KMS-11 (cell line): ENCODE data around the gene MLN.
"Not testable (repeated sequence)": the region's sequence is repeated elsewhere in the genome, so short reads cannot be mapped to it uniquely, and the experiment has no call there.

Experiments
- H2AFZ ChIP-seq: fragments of 200-600 bp; sonication (generic); 2 replicates; pipeline ENCODE4 v1.6.1; 2016; ENCODE audit warnings: antibody characterized with exemption, mixed run types, low read depth
- H3K27ac ChIP-seq: fragments of 200-600 bp; sonication (generic); 2 replicates; pipeline ENCODE4 v1.6.1; 2016; ENCODE audit warnings: mild to moderate bottlenecking, mixed run types
- H3K27me3 ChIP-seq: fragments of 200-600 bp; sonication (generic); 2 replicates; pipeline ENCODE4 v1.6.1; 2017; ENCODE audit warnings: mild to moderate bottlenecking, low read depth, mixed run types, moderate library complexity; ENCODE audit not compliant: insufficient read depth
- H3K36me3 ChIP-seq: fragments of 200-600 bp; sonication (generic); 2 replicates; pipeline ENCODE4 v1.6.1; 2017; ENCODE audit warnings: mild to moderate bottlenecking, mixed run types; ENCODE audit not compliant: insufficient read depth
- H3K4me1 ChIP-seq: fragments of 200-600 bp; sonication (generic); 2 replicates; pipeline ENCODE4 v1.6.1; 2016; ENCODE audit warnings: mild to moderate bottlenecking, low read depth, mixed run types; ENCODE audit not compliant: poor library complexity, severe bottlenecking
- H3K4me2 ChIP-seq: fragments of 200-600 bp; sonication (generic); 2 replicates; pipeline ENCODE4 v1.7.0; 2016; ENCODE audit warnings: mild to moderate bottlenecking, mixed run types
- H3K4me3 ChIP-seq: fragments of 200-600 bp; sonication (generic); IDR thresholded peaks from 2 replicates; pipeline ENCODE4 v1.6.1; 2017; ENCODE audit warnings: low read depth, low read length, mixed read lengths; ENCODE audit not compliant: insufficient read depth
- H3K79me2 ChIP-seq: fragments of 200-600 bp; sonication (generic); 2 replicates; pipeline ENCODE4 v1.6.1; 2016; ENCODE audit warnings: low read depth, mixed run types; ENCODE audit not compliant: insufficient read depth
- H3K9ac ChIP-seq: fragments of 200-600 bp; sonication (generic); 2 replicates; pipeline ENCODE4 v1.6.1; 2016; ENCODE audit warnings: mild to moderate bottlenecking, mixed run types
- H4K20me1 ChIP-seq: fragments of 200-600 bp; sonication (generic); 2 replicates; pipeline ENCODE4 v1.6.1; 2016; ENCODE audit warnings: mild to moderate bottlenecking, mixed run types; ENCODE audit not compliant: insufficient read depth
- CTCF ChIP-seq: fragments of 200-600 bp; sonication (generic); conservative IDR thresholded peaks from 2 replicates; pipeline ENCODE4 v1.6.1; 2017; ENCODE audit warnings: low read depth, mild to moderate bottlenecking, antibody characterized with exemption, low read length, moderate library complexity, mixed read lengths

Gene MLN

GRCh38 chr6:33833599-33833998, 29.8 kb upstream of the MLN start:
- Histone ChIP-seq H3K27ac (no peak overlapping the region), H3K79me2 (no peaks in the 10 kb centered on the region), H3K4me1 (no peaks in the 10 kb centered on the region), H3K36me3 (no peaks in the 10 kb centered on the region), H3K4me3 (no peak overlapping the region), H4K20me1 (no peaks in the 10 kb centered on the region), H3K27me3 (peaks cover 69% of the 10 kb centered on the region), H3K4me2 (no peak overlapping the region), H2AFZ (no peak overlapping the region), H3K9ac (no peak overlapping the region)
- TF ChIP-seq CTCF, result no peak

DNA sequence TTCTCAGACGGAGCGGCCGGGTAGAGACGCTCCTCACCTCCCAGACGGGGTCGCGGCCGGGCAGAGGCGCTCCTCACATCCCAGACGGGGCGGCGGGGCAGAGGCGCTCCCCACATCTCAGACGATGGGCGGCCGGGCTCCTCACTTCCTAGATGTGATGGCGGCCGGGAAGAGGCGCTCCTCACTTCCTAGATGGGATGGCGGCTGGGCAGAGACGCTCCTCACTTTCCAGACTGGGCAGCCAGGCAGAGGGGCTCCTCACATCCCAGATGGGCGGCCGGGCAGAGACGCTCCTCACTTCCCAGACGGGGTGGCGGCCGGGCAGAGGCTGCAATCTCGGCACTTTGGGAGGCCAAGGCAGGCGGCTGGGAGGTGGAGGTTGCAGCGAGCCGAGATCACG, 29.0 kb upstream of the MLN start:
- H2AFZ ChIP-seq, H3K79me2 ChIP-seq, H4K20me1 ChIP-seq, H3K27ac ChIP-seq, H3K4me3 ChIP-seq, H3K4me1 ChIP-seq, H3K4me2 ChIP-seq, H3K36me3 ChIP-seq, H3K9ac ChIP-seq: not testable (repeated sequence)
- H3K27me3 ChIP-seq, result peaks cover 69% of the 10 kb centered on the region

DNA sequence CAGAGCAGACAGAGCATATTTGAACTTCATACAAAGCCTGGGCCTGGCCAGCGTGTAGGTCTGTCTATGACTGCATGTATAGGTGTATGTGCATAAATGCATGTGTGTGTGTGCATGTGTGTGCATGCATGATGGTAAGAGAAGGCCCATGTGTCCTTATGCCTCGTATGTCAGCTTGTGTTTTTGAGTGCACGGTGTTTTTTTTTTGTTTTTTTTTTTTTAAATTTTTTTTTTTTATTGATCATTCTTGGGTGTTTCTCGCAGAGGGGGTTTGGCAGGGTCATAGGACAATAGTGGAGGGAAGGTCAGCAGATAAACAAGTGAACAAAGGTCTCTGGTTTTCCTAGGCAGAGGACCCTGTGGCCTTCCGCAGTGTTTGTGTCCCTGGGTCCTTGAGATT, 27.9 kb upstream of the MLN start:
- not testable (repeated sequence) for H3K4me1 ChIP-seq, H3K4me3 ChIP-seq, H4K20me1 ChIP-seq, H3K27ac ChIP-seq, H3K4me2 ChIP-seq, H3K36me3 ChIP-seq, H3K9ac ChIP-seq, H2AFZ ChIP-seq, H3K79me2 ChIP-seq
- H3K27me3 ChIP-seq, result peaks cover 69% of the 10 kb centered on the region

DNA sequence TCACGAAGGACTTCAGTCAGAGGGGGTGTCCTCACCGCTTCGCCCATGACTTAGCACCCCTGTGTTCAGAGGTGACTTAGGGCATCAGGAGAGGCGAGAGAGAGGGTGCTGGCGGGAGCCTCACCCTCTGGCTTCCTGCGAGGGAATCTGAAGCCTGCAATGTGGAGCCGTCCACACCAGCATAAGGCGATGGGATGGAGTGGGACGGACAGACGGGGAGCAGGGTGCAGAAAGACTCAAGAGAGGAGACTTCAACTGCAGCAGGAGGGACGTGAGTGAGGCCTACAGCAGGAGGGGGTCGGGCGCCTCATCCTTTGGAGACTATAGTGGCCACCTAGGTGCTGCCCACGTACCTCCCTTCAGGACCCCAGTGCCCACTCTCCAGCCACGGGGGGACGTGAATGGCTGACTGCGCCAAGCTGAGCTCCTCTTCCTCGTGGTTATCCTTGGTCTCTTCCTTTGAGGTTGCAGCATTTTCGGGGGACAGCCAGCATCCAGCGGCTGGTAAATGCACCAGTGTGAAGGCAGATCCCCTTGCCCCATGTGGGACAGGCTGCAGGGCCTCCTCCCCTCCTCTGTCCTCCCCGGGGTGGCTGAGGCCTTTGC, 26.9 kb upstream of the MLN start:
- Histone ChIP-seq H3K36me3 (no peaks in the 10 kb centered on the region), H3K27me3 (peaks cover 71% of the 10 kb centered on the region), H4K20me1 (no peaks in the 10 kb centered on the region), H3K4me3 (no peak overlapping the region), H3K4me1 (no peaks in the 10 kb centered on the region), H3K4me2 (no peak overlapping the region), H3K79me2 (no peaks in the 10 kb centered on the region), H3K9ac (no peak overlapping the region), H2AFZ (no peak overlapping the region), H3K27ac (no peak overlapping the region)
- TF ChIP-seq CTCF, result no peak

DNA sequence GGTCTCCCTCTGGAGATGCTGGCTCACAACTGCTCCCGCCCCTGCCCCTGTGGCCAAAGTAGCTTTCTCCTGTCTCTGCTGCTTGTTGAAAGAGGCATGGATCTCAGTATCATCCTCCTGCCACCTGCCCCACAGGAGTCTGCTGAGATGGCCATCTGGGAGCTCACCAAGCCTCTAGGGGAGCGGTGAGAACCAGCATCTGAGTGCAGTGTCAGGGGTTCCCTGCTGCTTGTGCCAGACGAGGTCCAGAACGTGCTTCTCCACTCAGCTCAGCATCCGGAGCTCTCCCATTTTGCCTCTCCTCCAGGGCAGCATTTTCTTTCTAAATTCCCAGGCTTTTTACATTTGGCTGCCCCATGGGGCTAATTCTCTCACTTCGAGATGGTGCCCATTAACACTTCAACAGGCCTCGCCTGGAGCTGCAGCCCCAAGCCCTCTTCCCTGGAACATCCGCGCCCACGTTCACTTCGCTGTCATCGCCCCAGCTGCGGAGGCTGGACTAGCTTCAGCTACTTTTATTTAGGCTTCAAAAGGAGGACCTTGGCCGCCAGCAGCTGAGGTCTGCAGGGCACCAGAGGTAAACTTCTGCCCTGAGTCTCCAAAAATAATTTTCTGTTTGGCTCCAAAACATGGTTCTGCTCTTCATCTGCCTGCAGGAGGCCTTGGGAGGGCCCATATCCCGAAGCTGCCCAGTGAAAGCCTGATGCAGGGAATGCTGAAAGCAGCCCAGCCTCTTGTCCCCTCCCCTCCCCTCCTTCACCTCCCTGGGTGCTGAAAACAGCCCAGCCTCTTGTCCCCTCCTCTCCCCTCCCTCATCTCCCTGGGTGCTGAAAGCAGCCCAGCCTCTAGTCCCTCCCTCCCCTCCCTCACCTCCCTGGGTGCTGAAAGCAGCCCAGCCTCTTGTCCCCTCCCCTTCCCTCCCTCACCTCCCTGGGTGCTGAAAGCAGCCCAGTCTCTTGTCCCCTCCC, 25.2 kb upstream of the MLN start:
- Histone ChIP-seq H3K79me2 (no peaks in the 10 kb centered on the region), H2AFZ (no peak overlapping the region), H3K4me1 (no peaks in the 10 kb centered on the region), H4K20me1 (no peaks in the 10 kb centered on the region), H3K36me3 (no peaks in the 10 kb centered on the region), H3K27ac (no peak overlapping the region), H3K27me3 (peaks cover 78% of the 10 kb centered on the region), H3K4me2 (no peak overlapping the region), H3K4me3 (no peak overlapping the region), H3K9ac (no peak overlapping the region)
- no peak for TF ChIP-seq CTCF
